Measurements from ENCODE around the gene LCMT2.

Gene LCMT2

GRCh38 chr15:43278869-43279268 is 51.5 kb downstream of the LCMT2 start:
- Histone ChIP-seq H3K27ac (no peak overlapping the region), H3K27me3 (replicated peaks) (peaks cover 10% of the 10 kb centered on the region), H3K36me3 (replicated peaks) (no peaks in the 10 kb centered on the region), H3K4me3 (ENCODE audit: low read depth, low read length) (no peak overlapping the region)
- DNase-seq, result no peak
- in situ Hi-C loops (cut with HindIII; ENCODE audit: low pct_ligation_motif_present, low sequenced_read_pairs), result no loop called here
- TF ChIP-seq CTCF (IDR thresholded peaks at IDR 0.05; ENCODE audit: low read depth, low read length, missing control alignments), result no peak

- H3K4me3 ChIP-seq (ENCODE audit: low read depth, low read length), result no peak overlapping the region
- peaks cover 10% of the 10 kb centered on the region for H3K27me3 ChIP-seq (replicated peaks)
- DNase-seq, result no peak
- no peak overlapping the region for H3K27ac ChIP-seq
- H3K36me3 ChIP-seq (replicated peaks), result no peaks in the 10 kb centered on the region
- in situ Hi-C loops (cut with HindIII; ENCODE audit: low pct_ligation_motif_present, low sequenced_read_pairs), result no loop called here
- no peak for TF ChIP-seq CTCF (IDR thresholded peaks at IDR 0.05; ENCODE audit: low read depth, low read length, missing control alignments)
These were observed 52.5 kb downstream of the LCMT2 start for GRCh38 chr15:43277901-43278300.

GRCh38 chr15:43277231-43277823 is 53.0 kb downstream of the LCMT2 start:
- H3K36me3 ChIP-seq (replicated peaks), result no peaks in the 10 kb centered on the region
- no peak for DNase-seq
- no peak overlapping the region for H3K4me3 ChIP-seq (ENCODE audit: low read depth, low read length)
- H3K27ac ChIP-seq, result no peak overlapping the region
- no peak for TF ChIP-seq CTCF (IDR thresholded peaks at IDR 0.05; ENCODE audit: low read depth, low read length, missing control alignments)
- H3K27me3 ChIP-seq (replicated peaks), result peaks cover 10% of the 10 kb centered on the region
- in situ Hi-C loops (cut with HindIII; ENCODE audit: low pct_ligation_motif_present, low sequenced_read_pairs), result no loop called here

- H3K4me3 ChIP-seq (ENCODE audit: low read depth, low read length), result no peak overlapping the region
- TF ChIP-seq CTCF (IDR thresholded peaks at IDR 0.05; ENCODE audit: low read depth, low read length, missing control alignments), result no peak
- in situ Hi-C loops (cut with HindIII; ENCODE audit: low pct_ligation_motif_present, low sequenced_read_pairs), result no loop called here
- no peak overlapping the region for H3K27ac ChIP-seq
- H3K27me3 ChIP-seq (replicated peaks), result peaks cover 12% of the 10 kb centered on the region
- H3K36me3 ChIP-seq (replicated peaks), result no peaks in the 10 kb centered on the region
- DNase-seq, result no peak
These were observed 53.7 kb downstream of the LCMT2 start for GRCh38 chr15:43276563-43277200.

GRCh38 chr15:43275740-43276562 is 54.4 kb downstream of the LCMT2 start:
- DNase-seq, result no peak
- no peak for TF ChIP-seq CTCF (IDR thresholded peaks at IDR 0.05; ENCODE audit: low read depth, low read length, missing control alignments)
- H3K27me3 ChIP-seq (replicated peaks), result peaks cover 12% of the 10 kb centered on the region
- in situ Hi-C loops (cut with HindIII; ENCODE audit: low pct_ligation_motif_present, low sequenced_read_pairs), result no loop called here
- no peaks in the 10 kb centered on the region for H3K36me3 ChIP-seq (replicated peaks)
- H3K4me3 ChIP-seq (ENCODE audit: low read depth, low read length), result no peak overlapping the region
- no peak overlapping the region for H3K27ac ChIP-seq
